GM21619 (cell line): ENCODE results near the gene VENTX.
"Not testable (repeated sequence)": the region's sequence is repeated elsewhere in the genome, so short reads cannot be mapped to it uniquely, and the experiment has no call there.

Experiments
- ATAC-seq: cut with Tn5 transposase; IDR thresholded peaks from one replicate; pipeline ENCODE4 v1.9.1; 2021; ENCODE audit not compliant: unreplicated experiment

VENTX gene

GRCh38 chr10:133214468-133215410, 22.9 kb upstream of the VENTX start:
- ATAC-seq: no peak

- no peak for ATAC-seq
Measured at GRCh38 chr10:133215586-133215985, 22.1 kb upstream of the VENTX start.

- ATAC-seq: no peak
Measured at GRCh38 chr10:133216776-133217175, 20.9 kb upstream of the VENTX start.

- ATAC-seq: no peak
Measured at GRCh38 chr10:133217800-133218589, 19.7 kb upstream of the VENTX start.

GRCh38 chr10:133218891-133219290, 18.8 kb upstream of the VENTX start:
- ATAC-seq: no peak

GRCh38 chr10:133219782-133220181, 17.9 kb upstream of the VENTX start:
- ATAC-seq: no peak

- ATAC-seq: no peak
Measured at GRCh38 chr10:133221331-133221730, 16.3 kb upstream of the VENTX start.

GRCh38 chr10:133221756-133222155, 15.9 kb upstream of the VENTX start:
- ATAC-seq: not testable (repeated sequence)

- no peak for ATAC-seq
Measured at GRCh38 chr10:133224076-133224475, 13.6 kb upstream of the VENTX start.

GRCh38 chr10:133224756-133225372, 12.8 kb upstream of the VENTX start:
- ATAC-seq: no peak

- ATAC-seq: no peak
Measured at GRCh38 chr10:133225707-133226191, 11.9 kb upstream of the VENTX start.

- no peak for ATAC-seq
Measured at GRCh38 chr10:133226251-133226808, 11.3 kb upstream of the VENTX start.

GRCh38 chr10:133227256-133227655, 10.4 kb upstream of the VENTX start:
- no peak for ATAC-seq

- no peak for ATAC-seq
Measured at GRCh38 chr10:133229265-133230043, 8.2 kb upstream of the VENTX start.

GRCh38 chr10:133230044-133230361, 7.7 kb upstream of the VENTX start, which contains the start of gene UTF1:
Gene UTF1, plus strand, starts transcription at chr10:133230217. Its CDS starts 72 bp downstream, at chr10:133230289.
- no peak for ATAC-seq

- ATAC-seq: no peak
Measured at GRCh38 chr10:133230387-133231195, 7.1 kb upstream of the VENTX start.

GRCh38 chr10:133231244-133231945, 6.3 kb upstream of the VENTX start:
- ATAC-seq: no peak

GRCh38 chr10:133231946-133232574, 5.6 kb upstream of the VENTX start:
- no peak for ATAC-seq
